ENCODE results near the gene PRUNE1.

PRUNE1 gene

DNA sequence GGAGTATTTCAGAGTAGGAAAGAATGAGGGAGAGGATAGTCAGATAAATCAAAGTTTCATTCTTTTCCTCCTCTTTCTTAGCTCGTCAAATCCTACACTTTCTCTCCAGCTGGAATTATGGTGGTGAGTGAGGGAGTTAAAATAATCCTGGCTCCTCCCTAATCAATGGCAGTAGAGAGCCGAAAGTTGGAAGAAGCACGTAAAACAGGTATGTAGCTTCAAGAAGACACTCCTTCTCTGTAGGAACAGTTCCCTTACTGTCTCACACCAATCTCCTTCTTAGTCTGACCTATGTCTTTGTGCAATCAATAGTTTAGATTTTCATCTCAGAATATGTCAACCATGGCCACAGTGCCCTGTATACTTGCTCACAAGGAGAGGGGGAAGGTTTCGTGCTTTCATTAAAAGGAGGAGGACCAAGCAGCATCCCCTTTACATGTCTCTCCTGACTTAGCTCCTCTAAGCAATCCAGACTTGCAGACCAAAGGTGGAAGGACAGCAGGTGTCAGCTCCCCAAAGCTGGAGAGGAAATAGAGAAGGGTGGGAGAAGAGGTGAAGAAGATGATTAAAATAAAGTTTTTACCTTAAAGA is 2.4 kb upstream of the PRUNE1 start:
- no peak for DNase-seq (ENCODE audit: low spot score)

GRCh38 chr1:151006327-151007052 is 1.8 kb upstream of the PRUNE1 start, which contains the start of gene MINDY1:
Gene MINDY1, minus strand, starts transcription at chr1:151006902. Its CDS starts 4,285 bp downstream, at chr1:151002617.
- DNase-seq (ENCODE audit: low spot score), result peak; percentile 78

DNA sequence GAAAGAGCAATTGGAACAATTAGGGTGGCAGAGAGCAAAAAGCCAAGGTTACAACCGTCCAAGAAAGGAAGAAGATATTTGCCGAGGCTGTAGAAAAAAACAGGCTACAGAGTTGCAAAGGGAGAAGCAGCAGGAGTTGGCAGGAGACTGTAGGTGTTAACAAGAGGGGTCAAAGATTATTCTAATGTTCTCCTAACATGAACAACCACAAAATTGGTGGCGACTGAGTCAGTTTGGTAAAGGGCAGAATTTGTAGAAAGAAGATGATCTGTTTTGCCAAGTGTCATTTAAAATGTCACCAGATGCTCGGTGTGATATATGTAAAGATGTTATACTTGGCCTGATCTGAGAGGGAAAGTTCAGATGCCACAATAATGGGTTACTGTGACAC is 401 bp upstream of the PRUNE1 start:
- DNase-seq (ENCODE audit: low spot score), result no peak

DNA sequence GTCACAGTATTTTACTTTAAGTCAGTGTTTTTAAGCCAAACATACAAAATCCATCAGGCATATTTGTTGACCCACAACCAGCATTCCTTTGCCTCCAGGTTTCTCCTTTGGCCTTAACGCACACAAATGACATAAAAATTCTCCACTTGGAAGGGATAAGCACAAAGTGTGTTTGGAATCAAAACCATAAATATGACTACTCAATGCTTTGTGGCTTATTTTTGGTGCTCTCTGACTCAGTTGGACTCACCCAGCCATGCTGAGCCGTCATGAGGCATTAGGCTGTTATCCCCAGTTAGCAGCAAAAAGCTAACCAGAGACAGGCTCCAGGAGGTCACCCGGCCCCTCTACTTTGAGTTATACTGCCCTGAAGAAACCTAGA is 948 bp downstream of the PRUNE1 start:
- no peak for DNase-seq (ENCODE audit: low spot score)

GRCh38 chr1:151009674-151010345 is 1.6 kb downstream of the PRUNE1 start:
- DNase-seq (ENCODE audit: low spot score), result no peak

DNA sequence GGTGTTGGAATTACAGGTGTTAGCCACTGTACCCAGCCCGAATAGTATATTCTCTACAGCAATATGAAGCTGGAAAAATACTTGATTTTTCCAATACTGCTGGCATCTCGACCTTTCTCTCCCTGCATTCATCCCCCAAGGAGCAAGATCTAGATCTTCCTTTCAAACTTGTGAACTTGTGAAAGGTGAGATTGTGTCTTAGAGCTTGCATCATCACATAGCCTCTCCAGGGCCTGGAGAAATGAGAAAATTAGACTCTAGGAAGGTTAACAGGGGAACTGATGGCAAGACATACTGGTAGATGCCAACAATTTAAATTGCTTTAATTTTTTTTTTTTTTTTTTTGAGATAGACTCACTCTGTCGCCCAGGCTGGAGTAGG is 2.1 kb downstream of the PRUNE1 start:
- no peak for DNase-seq (ENCODE audit: low spot score)

- no peak for DNase-seq (ENCODE audit: low spot score)
These were observed 3.1 kb downstream of the PRUNE1 start for GRCh38 chr1:151011154-151011850.

DNA sequence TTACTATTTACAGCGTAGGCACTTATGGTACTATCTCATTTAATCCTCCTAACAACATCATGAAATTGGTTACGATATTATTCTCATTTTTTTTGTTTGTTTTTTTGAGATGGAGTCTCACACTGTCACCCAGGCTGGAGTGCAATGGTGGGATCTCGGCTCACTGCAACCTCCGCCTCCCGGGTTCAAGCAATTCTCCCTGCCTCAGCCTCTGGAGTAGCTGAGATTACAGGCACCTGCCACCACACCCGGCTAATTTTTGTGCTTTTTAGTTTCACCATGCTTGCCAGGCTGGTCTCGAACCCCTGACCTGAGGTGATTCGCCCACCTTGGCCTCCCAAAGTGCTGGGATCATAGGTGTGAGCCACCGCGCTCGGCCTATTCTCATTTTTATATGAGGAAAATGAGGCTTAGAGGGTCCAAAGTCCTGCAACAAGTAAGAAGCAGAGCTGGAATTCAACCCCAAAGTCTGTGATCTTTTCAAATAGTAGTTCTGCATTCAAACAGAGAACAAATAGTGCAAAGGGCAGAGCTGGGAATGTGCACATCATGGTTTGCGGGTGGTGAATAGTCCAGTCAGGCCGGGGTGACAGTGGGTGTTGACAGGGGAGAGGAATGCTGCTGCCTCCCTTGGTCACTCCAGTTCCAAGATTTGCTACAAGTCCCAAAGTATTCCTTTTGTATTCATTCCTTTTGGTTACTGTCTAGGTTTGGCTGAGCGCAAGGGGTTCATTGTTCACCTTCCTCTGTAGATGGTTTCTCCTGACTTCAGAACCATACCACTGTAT is 4.6 kb downstream of the PRUNE1 start:
- DNase-seq (ENCODE audit: low spot score), result no peak

- DNase-seq (ENCODE audit: low spot score), result no peak
These were observed 5.3 kb downstream of the PRUNE1 start for GRCh38 chr1:151013518-151013917.

DNA sequence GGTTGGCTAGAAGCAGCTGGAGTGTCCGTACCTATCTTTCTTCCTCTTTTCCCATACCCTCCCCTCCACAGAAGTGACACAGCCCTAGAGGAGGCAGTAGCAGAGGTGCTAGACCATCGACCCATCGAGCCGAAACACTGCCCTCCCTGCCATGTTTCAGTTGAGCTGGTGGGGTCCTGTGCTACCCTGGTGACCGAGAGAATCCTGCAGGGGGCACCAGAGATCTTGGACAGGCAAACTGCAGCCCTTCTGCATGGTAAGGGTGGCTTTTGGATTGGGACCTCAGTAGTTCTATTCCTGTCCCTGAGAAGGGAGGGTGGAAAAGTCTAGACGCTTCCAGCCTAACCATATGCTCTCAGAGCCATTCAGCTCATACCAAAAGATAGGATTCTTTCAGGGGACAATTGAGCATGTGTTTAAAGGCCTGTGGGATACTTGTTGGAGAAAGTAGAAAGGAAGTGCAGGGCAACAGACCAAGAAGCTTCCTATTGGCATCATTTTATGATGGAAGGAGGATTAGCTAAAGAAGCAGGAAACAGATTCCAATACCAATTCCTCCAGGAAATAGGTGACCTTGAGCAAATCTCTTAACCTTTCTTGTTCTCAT is 16.4 kb downstream of the PRUNE1 start:
- DNase-seq (ENCODE audit: low spot score), result peak; percentile 83

GRCh38 chr1:151026460-151026859 is 18.2 kb downstream of the PRUNE1 start:
- no peak for DNase-seq (ENCODE audit: low spot score)

- no peak for DNase-seq (ENCODE audit: low spot score)
These were observed 23.9 kb downstream of the PRUNE1 start for GRCh38 chr1:151032164-151032563.

DNA sequence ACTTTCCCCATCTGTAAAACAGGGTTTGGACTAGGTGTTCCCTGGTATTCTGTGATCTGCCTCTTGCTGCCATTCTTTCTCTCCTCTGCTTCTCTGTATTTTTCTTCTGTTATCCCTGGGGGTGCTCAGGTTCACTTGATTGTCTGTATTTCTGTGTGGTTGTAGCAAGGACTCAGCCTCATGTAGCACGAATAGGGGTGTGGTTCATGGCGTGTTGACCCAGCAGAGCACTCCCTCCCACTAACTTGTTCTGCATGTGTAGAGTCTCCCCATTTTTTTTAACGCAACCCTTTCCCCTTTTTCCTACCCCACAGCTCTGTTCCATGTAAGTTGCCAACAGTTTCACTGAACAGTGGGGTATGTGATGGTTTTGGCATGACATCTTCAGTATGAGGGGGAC is 26.9 kb downstream of the PRUNE1 start:
- DNase-seq (ENCODE audit: low spot score), result no peak

- DNase-seq (ENCODE audit: low spot score), result no peak
These were observed 28.1 kb downstream of the PRUNE1 start, which contains the start of gene BNIPL for GRCh38 chr1:151036356-151036755. Gene BNIPL, plus strand, starts transcription at chr1:151036586. Its CDS starts 140 bp downstream, at chr1:151036726.

DNA sequence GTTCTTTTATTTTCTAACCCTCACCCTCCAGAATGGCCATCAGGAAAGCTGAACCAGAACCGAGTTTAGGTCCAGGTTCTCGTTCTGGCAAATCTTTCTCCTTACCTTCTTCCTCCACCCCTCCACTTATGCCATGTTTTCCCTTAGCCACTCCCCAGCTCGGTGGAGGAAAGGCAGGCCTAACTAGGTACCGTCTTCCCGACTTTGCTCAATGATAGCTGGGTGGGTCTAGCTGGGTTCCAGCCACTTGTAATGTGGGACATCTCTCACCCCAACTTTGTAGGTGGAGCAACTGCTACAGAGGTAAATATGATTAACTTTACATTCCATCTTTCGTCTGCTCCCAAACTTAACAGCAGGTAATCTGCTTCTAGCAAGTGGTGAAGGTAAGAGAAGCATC is 28.8 kb downstream of the PRUNE1 start:
- no peak for DNase-seq (ENCODE audit: low spot score)

GRCh38 chr1:151039521-151039920 is 31.3 kb downstream of the PRUNE1 start:
- DNase-seq (ENCODE audit: low spot score), result no peak

DNA sequence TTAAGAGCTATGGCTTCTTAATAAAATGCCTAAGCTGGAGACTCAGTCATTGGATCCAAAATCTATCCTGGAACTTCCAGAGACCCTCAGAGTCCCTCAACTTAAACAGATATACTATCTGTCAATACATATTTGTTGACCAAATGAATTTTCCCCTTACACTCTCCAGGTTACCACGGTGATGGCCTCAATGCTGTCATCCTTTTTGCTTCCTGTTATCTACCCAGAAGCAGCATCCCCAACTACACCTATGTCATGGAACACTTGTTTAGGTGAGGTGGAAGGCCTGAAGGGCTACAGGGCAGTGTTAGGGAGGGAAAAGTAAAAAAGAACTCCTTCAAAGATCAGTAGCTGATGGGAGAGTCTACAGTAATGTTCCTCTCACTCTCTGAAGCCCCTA is 34.9 kb downstream of the PRUNE1 start:
- no peak for DNase-seq (ENCODE audit: low spot score)

- peak; percentile 85 for DNase-seq (ENCODE audit: low spot score)
These were observed 39.3 kb downstream of the PRUNE1 start, which contains the start of gene C1orf56 for GRCh38 chr1:151047591-151047924. Gene C1orf56, plus strand, starts transcription at chr1:151047751. Its CDS starts 97 bp downstream, at chr1:151047848.

- peak; percentile 80 for DNase-seq (ENCODE audit: low spot score)
These were observed 39.8 kb downstream of the PRUNE1 start for GRCh38 chr1:151047925-151048644.

- no peak for DNase-seq (ENCODE audit: low spot score)
These were observed 40.4 kb downstream of the PRUNE1 start for GRCh38 chr1:151048645-151049032.

GRCh38 chr1:151049458-151049857 is 41.2 kb downstream of the PRUNE1 start:
- DNase-seq (ENCODE audit: low spot score), result no peak

Measured in ecto neural progenitor cell (in vitro differentiated cells).